Stomach smooth muscle (tissue), 2 donors: ENCODE measurements around the gene TBC1D5.
"Not testable (repeated sequence)": the region's sequence is repeated elsewhere in the genome, so short reads cannot be mapped to it uniquely, and the experiment has no call there.

Experiments
- H3K27ac ChIP-seq: one replicate; pipeline ENCODE4 v1.7.0; 2013; ENCODE audit warnings: mild to moderate bottlenecking, low read length, inconsistent platforms
- H3K27me3 ChIP-seq, 2 donors: one replicate each; pipeline ENCODE4 v1.7.0; 2013; ENCODE audit warnings: low read length in 2 of 2; ENCODE audit not compliant: insufficient read depth in 2 of 2, control insufficient read depth in 1 of 2
- H3K36me3 ChIP-seq, 2 donors: one replicate each; pipeline ENCODE4 v1.7.0; 2013; ENCODE audit warnings: low read length in 2 of 2; ENCODE audit not compliant: control insufficient read depth in 2 of 2, insufficient read depth in 2 of 2
- H3K4me1 ChIP-seq: one replicate; pipeline ENCODE4 v1.7.0; 2013; ENCODE audit warnings: low read length; ENCODE audit not compliant: control insufficient read depth, insufficient read depth
- H3K4me3 ChIP-seq, 2 donors: one replicate each; pipeline ENCODE4 v1.7.0; 2013; ENCODE audit warnings: low read length in 2 of 2
- H3K9ac ChIP-seq, 2 donors: one replicate each; pipeline ENCODE4 v1.7.0; 2013; ENCODE audit warnings: low read length in 2 of 2, mild to moderate bottlenecking in 1 of 2
- H3K9me3 ChIP-seq, 2 donors: one replicate each; pipeline ENCODE4 v1.7.0; 2013; ENCODE audit warnings: low read length in 2 of 2; ENCODE audit not compliant: control insufficient read depth in 2 of 2
- donor health status: healthy.
- donor health status: Pancreatic carcinoma.

TBC1D5 gene

GRCh38 chr3:17678116-17678741 lies 64.2 kb downstream of the TBC1D5 start:
- Histone ChIP-seq H3K4me1 (no peaks in the 10 kb centered on the region), H3K9ac (no peak overlapping the region), H3K27me3 (no peaks in the 10 kb centered on the region), H3K4me3 (no peak overlapping the region), H3K9me3 (no peaks in the 10 kb centered on the region), H3K27ac (no peak overlapping the region), H3K36me3 (no peaks in the 10 kb centered on the region)

- no peaks in the 10 kb centered on the region for H3K27me3 ChIP-seq
- H3K9ac ChIP-seq: no peak overlapping the region
- no peak overlapping the region for H3K4me3 ChIP-seq
- H3K27ac ChIP-seq: no peak overlapping the region
- H3K9me3 ChIP-seq: no peaks in the 10 kb centered on the region
- no peaks in the 10 kb centered on the region for H3K36me3 ChIP-seq
- H3K4me1 ChIP-seq: no peaks in the 10 kb centered on the region
These were observed 68.2 kb downstream of the TBC1D5 start for GRCh38 chr3:17674082-17674686.

- H3K9ac ChIP-seq: no peak overlapping the region
- no peaks in the 10 kb centered on the region for H3K27me3 ChIP-seq
- no peak overlapping the region for H3K27ac ChIP-seq
- no peaks in the 10 kb centered on the region for H3K4me1 ChIP-seq
- no peaks in the 10 kb centered on the region for H3K9me3 ChIP-seq
- no peak overlapping the region for H3K4me3 ChIP-seq
- no peaks in the 10 kb centered on the region for H3K36me3 ChIP-seq
These were observed 69.9 kb downstream of the TBC1D5 start for GRCh38 chr3:17672506-17672905.

GRCh38 chr3:17670749-17671148 lies 71.7 kb downstream of the TBC1D5 start:
- H3K36me3 ChIP-seq: no peaks in the 10 kb centered on the region
- H3K27me3 ChIP-seq: no peaks in the 10 kb centered on the region
- H3K4me1 ChIP-seq: no peaks in the 10 kb centered on the region
- no peak overlapping the region for H3K4me3 ChIP-seq
- H3K27ac ChIP-seq: no peak overlapping the region
- no peaks in the 10 kb centered on the region for H3K9me3 ChIP-seq
- no peak overlapping the region for H3K9ac ChIP-seq

- Histone ChIP-seq H3K27me3 (no peaks in the 10 kb centered on the region), H3K9ac (no peak overlapping the region), H3K4me3 (no peak overlapping the region), H3K36me3 (no peaks in the 10 kb centered on the region), H3K27ac (no peak overlapping the region), H3K9me3 (no peaks in the 10 kb centered on the region), H3K4me1 (no peaks in the 10 kb centered on the region)
These were observed 77.5 kb downstream of the TBC1D5 start for GRCh38 chr3:17664923-17665322.

GRCh38 chr3:17656264-17656663 lies 86.2 kb downstream of the TBC1D5 start:
- H3K9me3 ChIP-seq: no peaks in the 10 kb centered on the region
- no peak overlapping the region for H3K27ac ChIP-seq
- H3K9ac ChIP-seq: no peak overlapping the region
- no peaks in the 10 kb centered on the region for H3K36me3 ChIP-seq
- H3K4me1 ChIP-seq: no peaks in the 10 kb centered on the region
- H3K4me3 ChIP-seq: no peak overlapping the region
- H3K27me3 ChIP-seq: no peaks in the 10 kb centered on the region

- Histone ChIP-seq H3K4me3 (no peak overlapping the region), H3K9ac (no peak overlapping the region), H3K4me1 (no peaks in the 10 kb centered on the region), H3K36me3 (no peaks in the 10 kb centered on the region), H3K9me3 (no peaks in the 10 kb centered on the region), H3K27ac (no peak overlapping the region), H3K27me3 (no peaks in the 10 kb centered on the region)
These were observed 86.7 kb downstream of the TBC1D5 start for GRCh38 chr3:17655743-17656142.

- H3K36me3 ChIP-seq: not testable (repeated sequence)
These were observed 92.7 kb downstream of the TBC1D5 start for GRCh38 chr3:17649748-17650147.

GRCh38 chr3:17648630-17649355 lies 93.6 kb downstream of the TBC1D5 start:
- H3K9me3 ChIP-seq, H3K4me3 ChIP-seq, H3K27ac ChIP-seq, H3K9ac ChIP-seq, H3K4me1 ChIP-seq, H3K27me3 ChIP-seq, H3K36me3 ChIP-seq: not testable (repeated sequence)

More at GRCh38 chr3:17649748-17650147, 92.7 kb downstream of the TBC1D5 start:
- H3K4me1 ChIP-seq, H3K9me3 ChIP-seq, H3K27me3 ChIP-seq, H3K27ac ChIP-seq, H3K9ac ChIP-seq, H3K4me3 ChIP-seq: not testable (repeated sequence)

- Histone ChIP-seq H3K27me3 (no peaks in the 10 kb centered on the region), H3K4me1 (no peaks in the 10 kb centered on the region), H3K9ac (no peak overlapping the region), H3K9me3 (no peaks in the 10 kb centered on the region), H3K36me3 (no peaks in the 10 kb centered on the region), H3K4me3 (no peak overlapping the region), H3K27ac (no peak overlapping the region)
These were observed 97.2 kb downstream of the TBC1D5 start for GRCh38 chr3:17645074-17645698.
